ENCODE data around the gene HMGCL.
"Not testable (repeated sequence)": the region's sequence is repeated elsewhere in the genome, so short reads cannot be mapped to it uniquely, and the experiment has no call there.

HMGCL gene

DNA sequence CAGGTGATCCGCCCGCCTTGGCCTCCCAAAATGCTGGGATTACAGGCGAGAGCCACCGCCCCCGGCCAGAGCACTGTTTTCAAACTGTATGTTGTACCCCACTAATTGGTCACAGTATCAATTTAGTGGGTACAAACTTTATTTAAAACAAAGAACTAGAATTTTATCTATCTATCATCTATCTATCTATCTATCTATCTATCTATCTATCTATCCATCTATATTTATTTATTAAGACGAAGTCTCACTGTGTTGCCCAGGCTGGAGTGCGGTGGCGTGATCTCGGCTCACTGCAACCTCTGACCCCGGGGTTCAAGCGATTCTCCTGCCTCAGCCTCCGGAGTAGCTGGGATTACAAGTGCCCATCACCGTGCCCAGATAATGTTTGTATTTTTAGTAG, 1.4 kb upstream of the HMGCL start:
- DNase-seq (ENCODE audit: low spot score), result not testable (repeated sequence)

DNA sequence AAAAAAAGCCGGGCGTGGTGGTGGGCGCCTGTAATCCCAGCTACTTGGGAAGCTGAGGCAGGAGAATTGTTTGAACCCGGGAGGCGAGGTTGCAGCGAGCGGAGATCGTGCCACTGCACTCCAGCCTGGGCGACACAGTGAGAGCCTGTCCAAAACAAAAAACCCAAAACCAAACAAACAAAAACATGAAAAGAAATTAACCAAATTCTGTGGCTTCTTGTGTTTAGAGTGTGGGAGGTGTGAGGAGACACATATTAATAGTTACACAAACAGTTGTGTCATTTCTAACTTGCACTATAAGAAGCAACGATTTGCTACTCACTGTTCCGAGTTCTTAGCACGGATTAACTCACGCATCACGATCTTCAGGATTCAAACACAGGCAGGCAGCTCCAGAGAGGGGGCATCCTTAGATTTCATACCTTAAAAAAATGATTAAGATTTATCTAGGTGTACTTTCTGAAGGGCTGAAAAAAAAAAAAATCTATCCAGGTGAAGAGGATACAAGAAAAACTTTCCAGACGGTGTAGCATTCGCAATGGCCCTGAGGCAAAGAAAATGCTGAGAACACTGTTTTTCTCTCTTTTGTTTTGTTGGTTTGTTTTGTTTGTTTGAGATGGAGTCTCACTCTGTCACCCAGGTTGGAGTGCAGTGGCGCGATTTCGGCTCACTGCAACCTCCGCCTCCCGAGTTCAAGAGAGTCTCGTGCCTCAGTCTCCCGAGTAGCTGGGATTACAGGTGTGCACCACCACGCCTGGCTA, 713 bp upstream of the HMGCL start:
- DNase-seq (ENCODE audit: low spot score), result no peak

DNA sequence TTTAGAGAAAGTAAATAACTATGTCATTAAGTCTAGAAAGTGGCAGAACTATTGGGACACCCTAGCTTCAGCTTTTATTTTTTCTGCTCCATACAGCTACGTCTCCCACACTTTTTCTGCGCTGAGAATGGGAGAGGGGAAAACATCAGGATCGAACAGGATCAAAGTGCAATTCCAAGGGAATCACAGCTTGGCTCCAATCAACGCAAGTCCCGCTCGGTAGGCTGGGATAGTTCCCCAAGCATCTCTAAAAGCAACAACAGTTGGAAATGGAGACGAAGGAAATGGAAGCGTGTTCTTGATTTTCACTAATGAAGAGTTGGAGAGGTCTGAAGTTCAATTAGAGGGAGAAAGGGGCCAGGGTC, 536 bp downstream of the HMGCL start:
- DNase-seq (ENCODE audit: low spot score), result no peak

DNA sequence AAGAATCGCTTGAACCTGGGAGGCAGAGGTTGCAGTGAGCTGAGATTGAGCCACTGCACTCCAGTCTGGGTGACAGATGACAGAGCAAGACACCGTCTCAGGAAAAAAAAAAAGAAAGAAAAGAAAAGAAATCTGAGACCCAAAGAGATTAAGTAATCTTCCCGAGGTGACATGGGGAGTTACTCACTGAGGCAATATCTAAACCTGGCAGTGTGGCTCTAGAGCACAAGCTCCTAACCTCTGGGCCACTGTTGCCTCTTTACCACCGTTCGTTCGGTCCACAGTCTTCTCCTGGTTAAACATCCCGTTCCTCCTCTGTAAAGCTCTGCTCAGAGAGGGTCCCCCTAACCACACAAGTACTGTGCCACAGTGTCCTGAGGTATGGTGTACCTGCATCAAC, 1.5 kb downstream of the HMGCL start:
- no peak for DNase-seq (ENCODE audit: low spot score)

DNA sequence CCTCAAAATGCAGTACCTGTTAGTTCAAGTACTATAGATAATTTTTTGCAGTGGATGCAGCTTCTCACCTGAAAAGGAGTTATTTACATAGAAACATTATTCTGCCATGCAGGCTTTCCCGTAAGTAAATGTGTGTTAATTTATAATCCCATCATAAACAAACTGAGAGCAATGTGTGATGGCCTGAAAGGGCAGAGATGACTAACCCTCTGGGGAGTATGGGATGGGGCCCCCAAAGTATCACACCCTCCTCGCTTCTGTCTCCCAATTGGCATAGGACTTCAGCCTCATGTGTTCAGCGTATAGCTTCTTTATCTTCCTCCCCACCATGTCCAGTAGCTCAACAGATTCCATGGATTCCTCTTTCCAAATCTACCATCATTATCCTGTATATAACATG, 7.6 kb downstream of the HMGCL start:
- DNase-seq (ENCODE audit: low spot score), result no peak

DNA sequence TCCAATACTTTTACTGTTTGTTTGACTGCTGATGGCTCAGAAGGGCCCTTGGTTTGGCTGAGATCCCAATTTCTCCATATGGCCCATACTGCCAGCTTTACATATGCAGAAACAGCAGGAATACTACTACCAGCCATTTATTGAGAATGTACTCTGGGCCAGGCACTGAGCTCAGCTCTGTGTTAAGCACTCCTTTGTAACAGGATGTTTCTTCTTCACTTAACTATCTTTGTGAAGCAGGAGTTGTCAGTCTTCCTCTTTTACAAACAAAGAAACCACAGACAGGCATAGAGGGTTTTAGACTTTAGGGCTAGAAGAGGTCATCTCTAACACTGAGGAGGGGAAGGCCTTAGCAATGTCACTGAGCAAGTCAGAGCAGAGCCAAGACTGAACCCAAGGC, 8.3 kb downstream of the HMGCL start:
- DNase-seq (ENCODE audit: low spot score), result no peak

DNA sequence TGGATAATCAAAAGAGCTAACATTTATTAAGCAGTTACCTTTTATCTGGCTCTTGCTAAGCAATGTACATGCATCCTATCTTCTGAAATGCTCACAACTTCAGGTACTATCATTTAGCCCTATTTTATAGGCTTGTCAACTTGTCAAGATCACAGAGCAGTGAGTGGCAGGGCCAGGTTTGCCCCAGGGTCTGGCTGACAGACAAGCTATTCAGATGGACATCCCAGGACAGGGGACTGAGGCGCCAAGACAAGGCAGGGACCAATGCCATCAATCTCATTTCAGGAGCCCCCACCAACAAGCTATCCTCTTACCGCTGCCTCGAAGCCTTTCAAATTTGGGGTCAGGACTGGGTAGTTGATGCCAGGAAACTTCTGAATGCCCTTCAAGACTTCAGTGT, 8.9 kb downstream of the HMGCL start:
- no peak for DNase-seq (ENCODE audit: low spot score)

DNA sequence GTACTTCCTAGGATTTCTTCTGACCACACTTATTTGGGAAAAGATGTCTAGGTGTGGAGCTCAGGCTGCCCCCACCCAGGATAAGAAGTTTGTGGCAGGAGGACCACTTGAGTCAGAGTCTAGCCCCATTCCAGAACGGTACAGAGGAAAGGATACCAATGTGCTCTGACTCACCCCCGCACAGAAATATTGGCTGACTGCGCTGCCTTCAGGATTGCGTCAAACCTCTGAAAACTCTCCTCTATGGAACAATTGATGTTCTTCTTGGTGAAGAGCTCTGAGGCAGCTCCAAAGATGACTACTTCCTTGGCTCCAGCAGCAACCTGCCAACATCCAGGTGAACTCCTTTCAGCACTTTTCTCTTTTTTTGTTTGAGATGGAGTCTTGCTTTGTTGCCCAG, 11.2 kb downstream of the HMGCL start:
- DNase-seq (ENCODE audit: low spot score), result no peak

DNA sequence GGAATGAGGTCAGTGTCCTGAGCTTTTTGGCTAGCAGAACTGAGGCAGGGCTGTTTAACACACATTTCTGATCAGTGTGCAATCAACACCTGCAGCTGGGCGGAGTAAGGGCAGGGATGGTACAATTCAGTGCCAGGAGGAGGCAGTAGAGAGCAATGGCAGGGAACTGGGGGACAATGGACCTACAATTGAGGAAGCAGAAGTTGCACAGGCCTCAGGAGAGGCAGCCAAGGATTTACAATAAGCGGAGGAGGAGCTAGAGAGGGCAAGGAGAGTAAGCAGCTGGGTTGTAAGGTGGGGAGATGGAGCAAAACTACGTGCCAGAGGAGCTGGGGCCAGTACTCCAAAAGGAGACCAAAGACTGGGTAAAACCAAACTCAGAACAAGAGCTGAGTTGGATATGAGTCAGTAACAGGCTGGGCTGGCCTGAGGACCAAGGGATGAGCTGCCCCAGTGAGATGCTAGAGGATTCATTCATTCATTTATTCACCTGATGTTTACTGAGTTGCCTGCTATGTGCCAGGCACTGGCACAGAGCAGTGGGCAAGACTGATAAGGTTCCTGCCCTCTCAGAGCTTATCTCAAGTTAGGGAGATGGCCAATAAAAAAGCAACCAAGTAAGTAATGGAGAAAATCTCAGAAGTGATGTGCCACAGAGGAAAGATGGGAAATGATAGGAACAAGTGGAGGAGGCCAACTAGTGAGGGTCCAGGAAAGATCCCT, 14.2 kb downstream of the HMGCL start:
- peak; percentile 44 for DNase-seq (ENCODE audit: low spot score)

DNA sequence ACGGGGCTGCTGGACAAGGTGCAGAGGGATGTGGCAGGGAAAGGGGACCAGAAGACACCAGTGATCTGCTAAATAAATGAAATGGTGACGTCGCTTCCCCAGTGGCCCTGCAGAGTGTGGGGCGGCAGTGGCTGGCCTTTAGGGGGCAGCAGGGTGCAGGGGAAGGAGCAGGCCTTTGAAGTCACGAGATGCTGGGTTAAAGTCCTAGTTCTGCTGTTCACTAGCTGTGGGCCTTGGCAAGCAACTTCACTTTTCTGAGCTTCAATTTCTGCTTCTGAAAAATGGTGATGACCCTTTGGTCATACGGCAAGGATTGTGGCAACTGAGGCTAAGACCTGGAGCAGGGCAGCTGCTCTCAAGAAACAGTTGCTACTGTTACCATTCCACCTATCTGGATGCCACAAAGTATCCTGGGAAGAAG, 15.5 kb downstream of the HMGCL start:
- DNase-seq (ENCODE audit: low spot score), result peak; percentile 82

DNA sequence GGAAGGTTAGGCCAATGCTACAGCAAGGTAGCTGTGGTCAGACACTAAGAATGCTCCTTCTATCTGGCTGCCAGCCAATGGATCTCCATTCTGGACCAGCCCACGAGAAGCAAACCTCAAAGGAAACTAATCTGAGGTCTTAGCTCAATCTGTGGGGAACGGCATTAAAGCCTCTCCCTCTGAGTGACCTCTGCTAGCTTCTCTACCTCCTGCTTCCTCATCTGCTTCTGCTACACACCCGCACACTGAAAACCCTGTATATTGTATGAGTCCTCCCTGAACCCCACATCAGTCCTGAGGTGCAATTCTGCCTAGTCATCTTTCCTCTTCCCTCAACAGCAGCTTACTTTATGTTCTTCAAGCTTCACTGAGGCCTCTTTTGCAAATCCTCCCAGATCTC, 17.8 kb downstream of the HMGCL start:
- no peak for DNase-seq (ENCODE audit: low spot score)

DNA sequence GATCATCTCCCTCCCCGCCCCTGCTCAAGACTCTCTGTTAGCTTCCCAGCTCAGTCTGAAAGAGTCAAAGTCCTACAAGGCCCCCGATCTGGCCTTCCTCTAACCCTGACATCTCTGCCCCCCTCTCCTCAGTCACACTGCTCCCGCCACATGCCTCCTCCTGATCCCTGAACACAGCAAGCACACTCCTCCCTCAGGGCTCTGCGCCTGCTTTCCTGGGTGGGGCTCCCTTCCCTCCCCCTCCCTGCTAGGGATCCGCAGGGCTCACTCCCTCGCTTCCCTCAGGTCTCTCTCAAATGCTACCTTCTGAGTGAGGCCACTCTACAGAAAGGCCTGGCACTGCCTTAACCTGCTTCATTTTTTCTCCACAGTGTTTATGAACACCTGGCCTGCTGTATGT, 18.9 kb downstream of the HMGCL start:
- no peak for DNase-seq (ENCODE audit: low spot score)

DNA sequence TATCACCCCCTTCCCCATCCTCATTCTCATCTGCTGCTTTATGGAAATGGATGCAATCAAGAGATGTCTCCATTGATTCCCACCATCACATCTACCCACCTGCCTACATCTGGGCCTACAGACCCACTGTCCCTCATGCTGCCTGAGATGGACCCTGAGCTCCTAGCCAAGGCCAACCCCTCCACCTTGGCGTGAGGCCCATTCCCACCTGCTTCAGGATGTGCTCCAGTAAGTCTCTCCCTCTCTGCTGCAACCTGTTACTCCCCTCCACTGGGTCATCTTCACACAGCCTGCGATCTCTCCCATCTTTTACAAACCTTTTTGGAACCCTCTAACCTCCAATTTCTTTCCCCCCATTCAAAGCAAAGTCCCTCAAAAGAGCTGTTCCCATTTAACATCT, 20.2 kb downstream of the HMGCL start:
- DNase-seq (ENCODE audit: low spot score), result no peak

DNA sequence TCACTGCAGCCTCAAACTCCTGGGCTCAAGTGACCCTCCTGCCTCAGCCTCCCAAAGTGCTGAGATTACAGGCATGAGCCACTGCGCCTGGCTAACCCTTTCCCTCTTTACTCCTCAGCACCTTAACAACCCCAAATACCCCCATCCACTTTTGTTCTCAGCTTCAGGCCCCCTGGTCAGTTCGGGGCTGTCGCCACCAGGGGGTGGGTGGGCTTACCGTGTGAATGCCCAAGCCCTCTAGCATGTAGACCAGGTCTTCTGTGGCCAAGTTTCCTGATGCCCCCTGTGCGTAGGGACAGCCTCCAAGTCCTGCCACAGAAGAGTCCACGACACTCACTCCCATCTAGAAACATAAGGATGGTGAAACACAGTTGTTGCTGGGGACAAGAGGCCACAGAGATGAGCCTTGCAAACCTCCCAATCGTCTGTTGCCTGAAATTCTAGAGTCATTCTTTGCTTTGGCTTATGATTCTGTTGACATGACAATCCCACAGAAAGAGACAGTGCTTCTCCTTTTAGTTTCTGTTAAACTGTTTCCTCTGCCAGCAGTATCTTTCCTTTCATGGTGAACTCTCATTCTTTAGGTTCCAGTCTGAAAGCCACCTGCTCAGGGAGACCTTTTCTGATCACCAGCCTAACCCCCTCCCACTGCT, 20.9 kb downstream of the HMGCL start:
- DNase-seq (ENCODE audit: low spot score), result no peak

DNA sequence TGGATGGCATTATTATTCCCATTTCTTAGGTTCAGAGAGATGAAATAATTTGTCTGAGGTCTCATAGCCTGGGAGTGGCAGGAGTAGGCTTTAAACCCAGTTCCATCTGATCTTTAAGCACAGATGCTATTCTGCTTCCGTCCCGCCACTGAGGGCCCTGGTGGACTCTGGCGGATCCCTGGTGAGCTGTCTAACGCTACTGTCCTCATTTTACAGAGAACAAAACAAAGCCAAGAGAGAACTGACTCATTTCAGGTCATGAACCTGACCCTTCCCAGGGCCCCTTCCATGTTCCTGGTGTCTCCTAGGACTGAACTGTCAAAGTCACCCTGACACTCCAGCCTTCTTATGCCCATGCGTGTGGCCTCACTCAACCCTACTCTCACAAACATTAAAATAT, 21.6 kb downstream of the HMGCL start:
- DNase-seq (ENCODE audit: low spot score), result no peak

DNA sequence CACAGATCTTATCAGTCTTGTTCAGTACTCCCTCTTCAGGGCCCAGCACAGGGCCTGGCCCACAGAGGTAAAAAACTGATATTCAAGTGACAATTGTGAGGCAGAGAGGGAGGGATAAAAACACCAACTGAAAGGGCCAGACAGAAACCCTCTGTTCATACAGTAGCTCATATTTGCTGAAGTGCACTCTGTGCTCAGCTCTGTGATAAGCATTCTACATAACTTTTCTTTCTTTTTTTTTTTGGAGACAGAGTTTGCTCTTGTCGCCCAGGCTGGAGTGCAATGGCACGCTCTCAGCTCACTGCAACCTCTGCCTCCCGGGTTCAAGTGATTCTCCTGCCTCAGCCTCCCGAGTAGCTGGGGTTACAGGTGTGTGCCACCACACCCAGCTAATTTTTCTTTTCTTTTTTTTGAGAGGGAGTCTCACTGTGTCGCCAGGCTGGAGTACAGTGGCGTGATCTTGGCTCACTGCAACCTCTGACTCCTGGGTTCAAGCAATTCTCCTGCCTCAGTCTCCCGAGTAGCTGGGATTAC, 22.4 kb downstream of the HMGCL start:
- DNase-seq (ENCODE audit: low spot score), result not testable (repeated sequence)

DNA sequence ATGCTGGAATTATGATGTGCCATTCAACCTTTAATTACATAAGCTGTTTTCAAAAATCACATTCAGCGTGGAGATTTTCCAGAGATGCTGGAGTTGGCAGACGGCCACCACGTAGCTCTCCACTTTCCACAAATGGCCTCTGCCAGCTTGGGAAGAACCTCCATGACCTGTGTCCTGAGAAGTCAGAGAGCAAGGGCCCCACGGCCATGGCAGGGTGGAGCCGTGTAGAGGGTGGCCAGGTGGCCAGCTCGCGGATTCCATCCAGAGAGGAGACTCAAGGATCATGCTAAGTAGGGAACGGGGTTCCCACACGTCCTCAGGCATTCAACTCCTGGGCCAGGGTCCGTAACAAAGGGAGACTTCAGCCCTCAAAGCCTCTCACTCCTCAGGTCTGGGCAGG, 23.4 kb downstream of the HMGCL start:
- DNase-seq (ENCODE audit: low spot score), result no peak

DNA sequence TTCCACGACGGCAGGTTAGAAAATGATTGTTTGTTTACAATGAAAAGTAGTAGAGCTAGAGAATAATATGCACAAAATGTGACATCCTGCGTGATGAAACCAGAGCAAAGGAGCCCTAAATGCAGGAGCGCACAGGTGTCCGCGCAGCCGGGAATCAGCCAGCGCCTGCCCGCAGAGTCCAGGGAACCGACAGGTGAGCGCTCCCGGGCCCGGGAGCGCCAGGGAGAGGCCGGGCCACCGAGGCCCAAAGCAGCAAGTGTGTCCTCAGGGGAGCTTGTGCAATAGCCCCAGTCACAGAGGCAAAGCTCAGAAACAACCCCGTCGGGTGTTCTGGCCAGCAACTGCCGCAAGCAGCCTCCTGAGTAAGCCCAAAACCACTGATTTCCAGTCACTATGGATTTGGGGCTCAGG, 23.9 kb downstream of the HMGCL start:
- no peak for DNase-seq (ENCODE audit: low spot score)

DNA sequence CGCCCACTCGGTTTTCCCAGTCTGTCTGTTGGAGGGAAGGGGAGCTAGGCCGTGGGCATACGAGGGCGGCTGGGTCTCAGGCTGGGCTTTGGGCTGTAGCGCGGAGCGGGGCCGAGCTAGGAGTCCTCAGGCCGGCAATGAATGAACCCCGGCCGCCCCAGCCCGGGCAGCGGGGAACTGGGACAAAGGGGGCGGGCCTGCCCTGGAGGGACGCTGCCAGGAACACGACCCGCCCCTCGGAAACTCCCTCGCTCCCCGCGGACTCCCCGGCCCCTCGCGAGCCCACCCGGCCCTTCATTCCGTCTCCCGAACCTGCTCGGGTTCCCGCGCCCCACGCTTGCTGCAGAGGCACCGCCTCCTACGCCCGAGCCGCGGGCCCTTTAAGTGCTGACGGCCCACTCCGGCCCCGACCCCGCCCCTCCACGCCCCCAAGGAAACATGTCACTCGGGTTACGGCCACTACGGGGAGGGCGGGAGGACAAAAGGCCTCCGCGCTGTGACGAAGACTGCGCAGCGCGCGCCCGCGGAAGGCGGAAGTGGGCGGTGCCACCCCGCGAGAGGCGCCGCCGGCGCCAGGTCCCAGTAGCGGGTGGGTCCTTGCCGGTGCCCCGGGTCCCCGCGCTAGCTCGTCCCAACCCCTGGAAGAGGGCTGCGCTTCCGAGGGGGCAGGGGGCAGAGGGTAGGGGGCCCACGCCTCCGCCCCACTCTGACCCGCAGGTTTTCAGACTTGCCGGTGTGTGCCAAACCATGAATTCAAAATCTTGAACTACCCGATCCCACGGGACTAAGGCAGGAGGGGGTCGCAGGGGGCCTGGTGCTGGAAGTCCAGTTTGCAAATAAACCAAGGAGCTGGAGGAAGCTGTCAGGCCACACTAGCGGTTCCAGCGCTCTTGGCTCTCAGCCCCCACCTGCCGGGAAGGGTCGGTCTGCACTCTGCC, 24.6 kb downstream of the HMGCL start, which contains the start of gene GALE:
GALE (minus strand) TSS at position 355 of the 938 bp plus-strand sequence. CDS start 1,747 bp downstream, outside the sequence.
- peak; percentile 97 for DNase-seq (ENCODE audit: low spot score)

DNA sequence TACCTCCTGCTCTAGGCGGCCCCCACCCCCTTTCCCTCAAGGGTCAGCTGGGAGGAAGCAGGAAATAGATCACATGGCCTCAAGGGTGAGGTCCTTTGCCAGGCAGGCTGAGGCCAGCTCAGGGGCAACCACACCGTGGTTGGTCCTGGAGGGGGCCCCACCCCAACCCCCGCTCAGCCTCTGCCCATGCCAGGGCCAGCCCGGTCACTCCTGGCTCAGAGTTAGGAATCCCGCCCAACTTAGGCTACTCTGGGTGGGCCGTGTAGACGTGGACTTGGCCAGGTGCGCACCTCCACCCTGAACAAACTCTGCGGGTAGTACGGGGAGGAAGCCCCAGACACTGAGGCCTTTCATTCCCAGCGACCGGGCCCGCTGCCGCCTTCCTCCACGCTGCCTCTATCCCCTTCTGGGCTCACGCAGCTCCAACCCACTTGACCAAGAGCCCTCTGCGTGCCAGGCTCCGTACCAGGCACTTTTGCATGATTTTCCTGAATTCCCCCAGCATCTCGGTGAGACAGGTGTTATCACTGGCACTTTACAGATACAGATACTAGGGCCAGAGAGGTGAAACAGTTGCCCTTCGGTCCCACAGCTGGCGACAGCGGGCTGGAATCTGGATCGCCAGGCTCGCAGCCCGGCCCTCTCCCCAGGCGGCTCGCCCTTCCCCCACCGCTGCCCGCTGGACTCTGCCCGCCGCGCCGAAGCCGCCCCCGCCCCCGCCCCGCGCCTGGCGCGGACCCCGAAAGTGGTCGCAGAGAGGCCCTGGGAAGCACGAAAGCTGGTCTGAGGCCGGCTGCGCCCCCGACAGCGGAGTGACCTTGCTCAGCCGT, 25.4 kb downstream of the HMGCL start:
- peak; percentile 49 for DNase-seq (ENCODE audit: low spot score)

DNA sequence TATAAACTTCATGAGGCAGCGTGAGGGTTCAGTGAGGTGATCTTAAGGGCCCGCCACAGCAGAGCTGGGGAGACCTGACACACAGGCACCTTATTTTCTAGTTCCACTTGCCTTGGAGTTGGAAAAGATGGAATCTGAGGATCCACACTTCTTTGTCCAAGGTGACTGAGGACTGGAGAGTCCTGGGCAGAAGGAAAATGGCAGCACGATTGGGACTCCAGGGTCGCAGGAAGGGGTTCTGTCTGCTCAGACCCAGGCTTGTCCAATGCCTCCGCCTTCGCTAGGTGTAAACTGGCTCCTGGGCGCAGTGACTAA, 26.0 kb downstream of the HMGCL start:
- DNase-seq (ENCODE audit: low spot score), result no peak
